HG03378 (cell line): ENCODE data around the gene LARP4B.

Experiments
- ATAC-seq: cut with Tn5 transposase; IDR thresholded peaks from one replicate; pipeline ENCODE4 v1.9.1; 2021; ENCODE audit warnings: mild to moderate bottlenecking, moderate library complexity; ENCODE audit not compliant: unreplicated experiment

LARP4B gene

DNA sequence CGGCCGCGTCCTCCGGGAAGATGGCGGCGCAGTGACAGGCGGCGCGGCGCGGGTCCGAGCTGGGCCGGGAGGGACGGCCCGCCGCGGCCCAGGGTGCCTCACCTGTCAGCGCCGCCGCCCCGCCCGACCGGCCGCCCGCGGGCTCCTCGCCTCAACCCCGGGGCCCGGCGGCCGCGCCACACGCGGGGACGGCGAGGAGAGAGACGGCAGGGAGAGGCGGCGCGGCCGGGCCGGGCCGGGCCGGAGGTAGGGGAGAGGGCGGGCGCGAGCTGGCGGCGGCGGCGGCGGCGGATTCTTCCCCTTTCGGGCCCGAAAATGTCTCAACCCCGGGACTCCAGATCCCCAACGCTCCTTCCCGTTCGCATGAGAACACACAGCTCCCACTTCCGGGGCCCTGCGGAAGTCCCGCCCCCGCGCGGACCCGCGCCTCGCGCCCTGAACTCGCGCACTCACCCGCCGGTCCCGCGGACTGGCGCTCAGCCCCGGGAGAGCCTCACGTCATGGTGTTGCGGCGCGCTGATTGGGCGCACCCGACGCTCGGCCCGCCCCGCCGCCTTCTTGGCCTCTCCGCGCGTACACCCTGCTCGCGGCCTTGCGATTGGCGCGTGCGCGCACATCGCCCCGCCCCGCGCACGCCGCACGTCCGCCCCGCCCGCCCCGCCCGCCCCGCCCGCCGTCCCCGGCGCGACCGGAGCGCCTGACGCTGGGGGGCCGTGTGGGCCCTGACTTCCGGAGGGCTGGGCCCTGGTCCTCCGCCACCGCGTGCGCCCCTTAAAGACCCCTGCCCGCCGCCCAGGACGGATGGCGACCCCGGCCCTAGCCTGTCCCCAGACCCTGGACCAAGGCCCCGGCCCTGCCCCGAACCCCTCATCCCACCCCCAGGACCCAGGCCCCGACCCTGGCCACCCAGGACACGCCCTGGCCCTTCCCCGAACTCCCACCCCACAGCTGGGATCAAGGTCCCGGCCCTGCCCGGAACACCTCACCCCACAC lies at the start of gene LARP4B:
Gene LARP4B, minus strand, starts transcription at position 380 of the 993 bp plus-strand sequence. CDS start 45,984 bp downstream, outside the sequence.
- ATAC-seq: peak; percentile 85

DNA sequence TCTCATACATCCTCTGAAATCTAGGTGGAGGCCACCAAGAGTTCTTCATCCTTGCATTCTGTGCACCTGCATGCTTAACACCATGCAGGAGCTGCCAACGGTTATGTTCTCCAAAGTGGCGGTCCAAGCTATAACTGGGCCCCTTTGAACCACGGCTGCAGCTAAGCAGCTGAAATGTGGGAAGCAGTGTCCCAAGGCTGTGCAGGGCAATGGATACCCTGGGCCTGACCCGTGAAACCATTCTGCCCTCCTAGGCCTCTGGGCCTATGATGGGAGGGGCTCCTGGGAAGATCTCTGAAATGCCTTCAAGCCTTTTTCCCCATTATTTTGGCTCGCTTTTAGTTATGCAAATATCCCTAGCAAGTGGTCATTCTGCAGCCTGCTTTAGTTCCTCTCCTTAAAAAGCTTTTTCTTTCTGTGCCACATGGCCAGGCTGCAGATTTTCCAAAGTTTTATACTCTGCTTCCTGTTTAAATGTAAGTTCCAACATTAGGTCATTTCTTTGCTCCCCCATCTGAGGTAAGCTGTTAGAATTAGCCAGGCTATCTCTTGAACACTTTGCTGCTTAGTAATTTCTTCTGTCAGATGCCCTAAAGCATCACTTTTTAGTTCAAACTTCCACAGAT lies 49.1 kb upstream of the LARP4B start:
- ATAC-seq: no peak

DNA sequence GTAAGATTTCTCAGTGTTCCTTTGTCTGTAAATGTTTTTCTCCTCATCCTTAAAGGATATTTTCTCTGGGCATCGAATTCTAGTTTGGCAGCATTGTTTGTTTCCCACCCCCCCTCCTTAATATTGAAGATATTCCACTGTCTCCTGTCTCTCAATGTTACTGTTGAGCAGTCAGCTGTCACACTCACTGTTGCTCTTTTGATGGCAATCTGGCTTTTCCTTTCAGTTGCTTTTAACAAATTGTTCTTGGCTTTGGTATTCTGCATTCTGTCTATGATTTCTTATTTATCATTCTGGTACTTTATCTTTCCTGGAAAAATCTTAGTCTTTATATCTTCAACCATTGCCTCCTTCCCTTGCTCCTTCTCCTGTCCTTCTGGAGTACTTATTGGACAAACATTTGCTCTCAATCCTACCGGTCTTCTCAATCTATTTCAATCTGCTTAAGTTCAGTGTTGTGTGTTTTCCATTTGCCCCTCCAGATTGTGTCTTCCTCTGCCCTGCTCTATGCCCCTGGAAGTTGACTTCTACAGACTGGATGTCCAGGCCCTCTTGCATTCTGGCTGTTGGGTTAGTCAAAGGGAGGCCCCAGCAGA lies 47.4 kb upstream of the LARP4B start:
- no peak for ATAC-seq

DNA sequence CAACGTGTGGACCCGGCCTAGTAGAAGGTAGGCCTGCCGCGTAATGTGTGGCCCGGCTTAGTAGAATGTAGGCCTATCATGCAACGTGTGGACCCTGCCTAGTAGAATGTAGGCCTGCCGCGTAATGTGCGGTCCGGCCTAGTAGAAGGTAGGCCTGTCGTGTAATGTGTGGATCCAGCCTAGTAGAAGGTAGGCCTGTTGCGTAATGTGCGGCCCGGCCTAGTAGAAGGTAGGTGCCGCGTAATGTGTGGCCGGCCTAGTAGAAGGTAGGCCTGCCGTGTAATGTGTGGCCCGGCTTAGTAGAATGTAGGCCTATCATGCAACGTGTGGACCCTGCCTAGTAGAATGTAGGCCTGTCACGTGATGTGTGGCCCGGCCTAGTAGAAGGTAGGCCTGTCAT lies 44.8 kb upstream of the LARP4B start:
- no peak for ATAC-seq

DNA sequence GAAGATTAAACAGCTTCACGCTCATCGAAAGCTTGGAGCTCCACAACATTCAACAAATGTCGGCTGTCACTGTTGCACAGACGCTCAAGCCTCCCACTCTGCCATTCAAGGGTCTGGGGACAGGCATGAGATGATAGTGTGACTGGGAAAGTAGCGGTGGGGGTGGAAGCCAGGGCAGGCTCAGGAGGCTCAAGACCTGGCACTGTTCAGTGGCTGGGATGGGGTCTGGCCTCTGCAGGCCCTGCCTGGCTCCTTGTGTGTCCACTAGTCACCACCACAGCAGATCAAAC lies 43.2 kb upstream of the LARP4B start:
- ATAC-seq: no peak

DNA sequence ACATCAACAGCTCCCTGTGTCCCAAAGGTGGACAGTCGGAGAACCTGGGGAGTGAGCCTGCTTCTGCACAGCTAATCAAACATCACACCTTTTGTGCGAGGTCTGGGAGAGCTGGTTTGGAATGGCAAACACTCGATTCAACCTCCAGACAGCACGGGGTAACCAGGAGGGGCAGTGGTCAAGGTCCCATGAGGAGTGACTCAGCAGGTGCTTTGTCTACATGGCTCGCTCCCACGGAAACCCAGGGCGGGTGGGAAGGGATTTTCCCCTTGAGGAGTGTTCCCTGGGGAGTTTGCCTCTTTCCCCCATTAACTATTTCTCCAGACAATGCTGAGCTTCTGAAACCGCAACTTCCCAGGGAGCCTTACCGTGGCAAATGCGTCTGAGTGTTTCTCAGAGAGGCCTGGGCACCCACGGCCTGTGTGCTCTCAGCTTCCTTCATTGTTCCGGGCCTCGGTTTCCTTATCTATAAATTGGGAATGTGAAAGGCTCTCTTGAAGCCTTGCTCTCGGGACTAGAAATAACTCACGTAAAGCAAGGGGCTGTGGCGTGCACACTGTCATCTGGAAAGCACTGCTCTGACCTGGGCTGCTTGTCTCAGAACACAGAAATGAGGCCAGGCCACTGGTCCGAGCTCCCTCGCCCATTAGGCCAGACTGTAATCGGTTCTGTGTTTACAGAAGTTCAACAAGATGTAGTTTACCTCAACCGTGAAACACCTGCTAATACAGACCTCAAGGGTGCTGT lies 42.7 kb upstream of the LARP4B start:
- no peak for ATAC-seq

DNA sequence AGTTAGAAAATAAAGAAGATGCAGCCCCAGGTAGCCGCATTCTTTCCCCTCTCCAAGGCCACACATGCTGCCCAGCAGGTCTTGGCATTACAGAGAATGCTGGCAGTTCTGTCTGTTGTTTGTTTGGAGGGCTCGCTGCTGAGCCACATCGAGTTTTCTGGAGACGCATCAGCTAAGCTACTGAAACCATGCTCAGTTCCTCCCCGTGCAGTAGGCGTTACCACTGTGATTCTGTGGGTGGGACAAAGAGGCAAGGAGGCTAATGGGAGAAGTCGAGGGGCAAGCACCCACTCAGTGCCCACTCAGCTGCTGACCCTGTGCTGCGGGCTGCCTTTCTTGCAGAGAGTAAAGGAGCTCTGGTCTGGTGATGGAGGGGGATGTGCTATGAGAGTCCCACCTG lies 41.3 kb upstream of the LARP4B start:
- no peak for ATAC-seq

DNA sequence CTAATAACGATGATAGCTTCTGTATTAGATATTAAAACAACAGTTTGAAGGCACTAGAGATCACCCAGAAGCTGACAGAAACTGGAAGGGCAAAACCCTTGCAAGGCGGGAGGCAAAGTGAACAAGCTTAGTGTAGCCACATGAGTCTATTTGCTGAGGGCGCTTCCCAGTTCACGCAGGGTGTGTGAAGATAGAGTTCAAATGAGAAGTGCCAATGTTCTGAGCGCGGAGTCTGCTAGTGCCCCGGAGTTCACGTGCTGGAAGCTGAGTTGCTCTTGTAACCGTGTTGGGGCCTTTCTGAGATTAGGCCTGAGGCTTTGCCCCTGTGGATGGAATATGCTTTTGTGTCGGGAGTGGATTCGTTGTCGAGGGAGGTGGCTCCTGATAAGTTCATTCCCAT lies 40.1 kb upstream of the LARP4B start:
- ATAC-seq: no peak

DNA sequence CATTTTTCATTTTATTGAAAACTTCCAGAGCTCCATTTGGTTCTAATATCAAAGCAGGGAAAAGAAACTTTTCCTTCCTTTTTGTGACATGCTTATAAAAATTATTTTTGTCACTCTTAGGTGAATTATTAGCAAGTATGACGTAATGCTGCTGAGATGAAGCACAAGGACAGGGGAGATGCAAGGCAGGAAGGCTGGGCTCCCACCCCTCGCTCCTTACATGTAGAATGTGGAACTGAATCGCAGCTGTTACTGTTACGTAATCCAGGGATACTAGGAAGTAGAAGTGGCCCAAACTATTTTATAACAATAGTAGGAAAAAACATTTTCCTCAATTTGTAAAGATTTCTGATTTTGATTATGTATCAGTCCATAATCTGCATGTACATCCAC lies 39.6 kb upstream of the LARP4B start:
- no peak for ATAC-seq

DNA sequence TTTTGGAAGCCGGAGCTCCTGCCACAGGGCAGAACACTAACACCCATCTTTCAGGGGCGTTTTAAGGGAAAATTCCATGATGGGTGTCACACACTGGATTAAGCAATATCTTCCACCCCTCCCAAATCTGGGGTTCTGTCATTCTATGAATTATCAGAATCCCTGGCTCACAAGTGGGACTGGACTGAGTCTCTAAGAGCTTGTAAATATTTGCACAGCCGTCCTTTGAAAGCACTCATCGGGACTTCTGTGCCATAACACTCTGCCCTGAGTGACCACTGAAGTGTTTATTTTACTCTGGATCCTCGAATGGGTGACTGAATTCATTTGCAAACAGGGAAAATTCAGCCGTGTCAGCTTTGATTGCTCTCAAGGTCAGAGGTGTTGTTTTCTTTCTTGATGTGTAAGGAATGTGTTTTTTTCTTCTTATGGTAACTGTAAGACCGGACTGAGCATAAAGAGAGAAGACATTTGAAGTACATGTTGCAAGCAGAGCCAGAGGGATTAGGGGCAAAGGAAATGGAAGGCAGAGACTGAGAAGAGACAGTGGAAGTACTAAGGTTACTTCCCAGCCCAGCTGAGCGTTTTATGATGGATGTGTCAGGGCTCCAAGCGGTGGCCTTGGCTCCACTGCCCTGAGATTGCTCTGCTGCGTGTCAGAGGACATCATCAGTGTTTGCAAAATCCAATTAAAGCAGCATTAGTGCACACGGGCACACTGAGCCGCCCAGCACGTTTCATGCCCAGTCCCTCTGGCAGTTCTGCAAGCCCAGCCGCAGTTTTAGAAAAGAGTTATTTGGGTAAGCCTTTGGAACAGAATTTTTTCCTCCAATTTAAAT lies 39.0 kb upstream of the LARP4B start:
- ATAC-seq: no peak

DNA sequence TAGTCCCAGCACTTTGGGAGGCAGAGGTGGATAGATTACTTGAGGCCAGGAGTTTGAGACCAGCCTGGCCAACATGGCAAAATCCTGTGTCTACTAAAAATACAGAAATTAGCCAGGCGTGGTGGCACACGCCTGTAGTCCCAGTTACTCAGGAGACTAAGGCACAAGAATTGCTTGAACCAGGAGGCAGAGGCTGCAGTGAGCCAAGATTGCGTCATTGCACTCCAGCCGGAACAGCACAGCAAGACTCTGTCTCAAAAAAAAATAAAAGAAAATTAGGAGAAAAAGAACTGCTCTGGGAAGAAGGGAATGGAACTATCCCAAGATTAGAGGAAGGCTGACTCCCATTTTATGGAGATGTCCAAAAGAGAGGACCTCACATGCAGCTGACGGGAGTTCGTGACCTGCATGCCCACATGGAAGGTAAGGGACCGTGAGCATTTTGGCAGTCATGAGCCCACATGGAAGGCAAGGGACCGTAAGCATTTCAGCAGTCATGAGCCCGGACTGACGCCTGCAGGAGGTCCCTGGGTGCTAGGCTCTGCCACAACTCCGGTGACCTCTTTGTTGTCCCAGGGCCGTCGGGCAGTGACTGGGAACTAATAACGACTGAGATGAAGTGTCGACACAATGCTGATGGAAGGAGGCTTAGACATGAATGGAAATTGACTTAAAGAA lies 38.1 kb upstream of the LARP4B start:
- no peak for ATAC-seq

DNA sequence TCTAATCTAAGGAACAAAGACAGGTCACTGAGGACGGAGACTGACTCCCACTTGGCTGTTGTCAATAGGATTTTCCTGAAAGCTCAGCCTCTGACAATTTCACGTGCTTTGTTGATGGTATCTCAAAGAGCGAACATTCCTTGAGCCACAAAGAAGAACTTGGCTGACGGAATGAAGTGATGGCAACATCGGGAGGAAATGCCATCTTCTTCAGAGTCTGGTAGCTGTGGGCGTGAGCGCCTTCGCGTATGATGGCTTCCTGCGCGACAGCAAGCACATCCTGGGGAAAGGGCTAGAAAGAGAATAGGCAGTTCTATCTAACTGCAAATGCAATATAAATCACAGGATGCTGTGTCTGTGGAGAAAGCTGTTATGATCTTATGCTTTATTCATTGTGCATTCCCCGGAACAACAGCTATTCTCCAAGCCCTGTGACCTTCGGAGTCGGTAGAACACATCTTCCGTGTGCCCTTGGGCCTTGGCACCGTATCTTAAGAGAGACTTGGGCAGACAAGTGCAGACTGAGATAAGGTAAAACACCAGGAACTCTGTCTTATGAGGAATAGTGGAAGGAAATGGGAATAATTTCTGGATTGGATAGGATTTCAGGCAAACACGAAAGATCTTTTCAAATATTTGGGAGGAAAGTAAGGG lies 37.2 kb upstream of the LARP4B start:
- no peak for ATAC-seq

DNA sequence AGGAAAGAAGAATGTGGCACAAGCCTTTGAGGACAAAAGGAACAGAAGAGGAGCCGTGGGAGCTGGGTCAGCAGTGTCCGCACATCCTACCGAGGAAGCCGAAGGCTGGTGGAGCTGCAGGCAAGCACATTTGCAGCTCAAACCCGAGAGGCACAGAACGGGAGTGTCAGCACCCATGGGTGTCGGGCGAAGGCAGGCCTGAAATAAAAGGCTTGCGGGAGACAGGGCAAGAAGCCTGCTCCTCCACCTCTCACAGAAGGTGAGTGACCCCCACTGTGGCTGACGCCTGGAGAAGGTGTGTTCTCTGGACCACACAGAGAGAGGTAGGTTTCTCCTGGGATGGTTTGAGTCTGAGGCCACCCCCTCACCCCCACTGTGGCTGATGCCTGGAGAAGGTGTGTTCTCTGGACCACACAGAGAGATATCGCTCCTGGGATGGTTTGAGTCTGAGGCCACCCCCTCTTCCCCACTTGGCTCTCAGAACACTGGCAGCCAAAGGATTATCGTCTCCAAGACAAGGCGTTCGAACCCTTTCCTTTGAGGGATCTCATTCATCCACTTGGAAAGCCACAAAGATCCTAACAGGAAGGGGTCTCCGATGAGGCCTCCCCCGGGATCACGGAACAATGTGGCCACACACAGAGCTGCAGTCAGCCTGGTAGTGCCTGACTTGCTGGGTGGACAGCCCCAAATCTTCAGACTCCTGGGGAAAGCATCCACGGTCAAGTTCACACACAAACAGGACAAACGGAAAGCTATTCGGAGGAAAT lies 35.1 kb upstream of the LARP4B start:
- ATAC-seq: no peak

DNA sequence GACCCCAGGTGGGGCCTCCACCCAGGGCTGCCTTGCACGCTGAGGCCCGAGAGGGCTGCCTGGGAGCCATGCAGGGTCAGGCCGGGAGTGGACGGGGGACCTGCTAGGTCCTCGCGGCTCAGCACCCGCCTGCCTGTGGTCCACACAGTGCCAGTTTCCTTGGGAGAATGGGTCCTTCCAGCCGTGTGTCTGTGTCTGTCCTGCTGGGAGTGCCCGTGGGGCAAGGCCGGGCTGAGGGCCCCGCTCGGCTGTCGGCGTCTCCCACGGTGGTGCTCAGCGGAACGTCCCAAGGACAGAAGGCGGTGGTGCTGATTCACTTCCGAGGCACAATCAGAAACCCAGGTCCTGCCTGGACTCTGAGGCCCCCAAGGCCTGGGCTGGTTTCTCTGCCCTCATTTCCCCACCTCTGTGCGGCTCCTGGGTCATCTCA lies 33.5 kb upstream of the LARP4B start:
- no peak for ATAC-seq

DNA sequence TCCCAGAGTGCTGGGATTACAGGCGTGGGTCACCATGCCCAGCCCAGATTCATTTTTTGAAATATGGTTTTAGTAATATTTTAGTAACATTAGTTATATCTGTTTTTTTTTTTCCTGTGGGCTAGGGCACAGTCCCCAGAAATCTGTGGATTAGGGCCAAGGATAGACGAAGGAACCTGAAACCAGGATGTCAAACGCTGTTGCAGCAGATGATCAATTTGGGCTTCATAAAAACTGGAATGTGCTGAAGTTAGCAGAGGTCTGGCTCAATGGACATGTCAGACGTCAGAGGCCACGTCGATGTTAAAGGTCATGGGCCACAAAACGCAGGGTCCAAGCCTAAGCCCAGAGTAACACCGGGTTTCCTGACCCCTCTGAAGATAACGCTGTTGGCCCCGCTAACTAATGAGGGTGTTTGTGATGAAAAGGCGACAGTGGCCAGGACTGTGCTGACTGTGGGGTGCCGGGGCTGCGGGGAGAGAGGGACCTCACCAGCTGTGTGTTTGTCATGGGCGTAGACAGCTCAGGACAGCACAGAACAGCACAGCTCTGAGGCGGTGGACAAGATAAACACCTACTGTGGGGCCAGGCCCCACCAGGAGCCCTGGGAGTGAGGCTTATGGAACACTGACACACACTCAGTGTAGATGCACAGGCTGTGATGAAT lies 32.9 kb upstream of the LARP4B start:
- ATAC-seq: no peak

DNA sequence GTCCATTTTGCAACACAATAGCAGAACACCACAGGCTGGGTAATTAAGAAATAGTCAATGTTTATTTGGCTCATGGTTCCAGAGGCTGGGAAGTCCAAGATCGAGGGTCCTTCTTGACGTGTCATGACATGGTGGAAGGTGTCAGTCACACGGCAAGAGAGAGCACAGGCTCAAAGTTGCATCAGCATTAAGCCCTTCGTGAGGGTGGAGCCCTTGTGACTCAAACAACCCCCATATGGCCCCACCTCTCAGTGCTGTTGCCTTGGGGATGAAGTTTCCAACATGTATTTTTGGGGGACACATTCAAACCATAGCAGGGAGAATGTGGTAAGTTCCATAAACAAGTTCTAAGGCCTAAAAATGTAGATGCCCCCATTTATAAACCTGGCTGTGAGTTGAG lies 32.1 kb upstream of the LARP4B start:
- ATAC-seq: no peak

DNA sequence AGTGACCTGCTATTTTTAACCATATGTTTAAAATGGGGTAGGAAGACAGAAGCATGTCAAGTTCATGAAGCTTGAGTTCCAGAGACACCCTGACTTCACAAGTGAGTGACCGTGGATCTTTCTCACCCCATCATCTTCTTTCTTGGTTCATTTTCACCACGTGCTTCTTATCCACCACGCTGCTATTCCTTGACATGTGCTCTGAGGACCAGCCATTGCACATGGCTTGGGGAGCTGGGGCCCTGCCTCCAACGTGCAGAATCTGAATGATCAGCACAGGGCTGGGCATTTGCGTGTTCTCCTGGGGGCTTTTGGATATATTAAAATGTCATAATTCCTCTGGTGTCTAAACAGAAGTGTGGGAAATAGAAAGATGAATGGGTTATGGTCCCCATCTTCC lies 31.7 kb upstream of the LARP4B start:
- no peak for ATAC-seq

DNA sequence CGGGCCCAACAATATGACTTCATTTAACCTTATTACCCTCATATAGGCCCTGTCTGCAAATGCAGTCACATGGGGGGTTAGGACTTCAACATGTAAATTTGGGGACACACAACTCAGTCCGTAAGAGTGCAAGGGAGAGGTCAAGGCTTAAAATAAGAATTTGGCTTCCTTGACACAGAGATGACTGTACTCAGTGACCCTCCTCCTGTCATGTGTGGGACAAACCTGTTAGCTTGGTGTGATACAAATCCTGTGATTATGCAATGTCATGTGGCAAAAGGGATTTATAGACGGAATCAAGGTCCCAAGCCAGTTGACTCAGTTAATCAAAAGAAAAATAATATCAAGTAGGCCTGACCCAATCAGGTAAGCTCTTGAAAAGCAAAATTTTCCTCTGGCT lies 30.8 kb upstream of the LARP4B start:
- ATAC-seq: no peak
